GM21367 (cell line): ENCODE measurements around the gene GNB2.
A peak's percentile ranks its signal among the peaks of the same experiment; 100 is the strongest.
"Not testable (repeated sequence)": the region's sequence is repeated elsewhere in the genome, so short reads cannot be mapped to it uniquely, and the experiment has no call there.

Experiments used
- ATAC-seq: cut with Tn5 transposase; IDR thresholded peaks from one replicate; pipeline ENCODE4 v1.9.1; 2021; ENCODE audit not compliant: unreplicated experiment

Gene GNB2

GRCh38 chr7:100693312-100694097 is 20.0 kb downstream of the GNB2 start:
- ATAC-seq = no peak

- ATAC-seq = peak; percentile 33
These were observed 20.7 kb downstream of the GNB2 start, which contains the start of gene GIGYF1 for GRCh38 chr7:100694098-100694745. GIGYF1 (minus strand) TSS chr7:100694250; CDS start chr7:100688238, 6,012 bp downstream.

- no peak for ATAC-seq
These were observed 22.6 kb downstream of the GNB2 start for GRCh38 chr7:100696123-100696521.

DNA sequence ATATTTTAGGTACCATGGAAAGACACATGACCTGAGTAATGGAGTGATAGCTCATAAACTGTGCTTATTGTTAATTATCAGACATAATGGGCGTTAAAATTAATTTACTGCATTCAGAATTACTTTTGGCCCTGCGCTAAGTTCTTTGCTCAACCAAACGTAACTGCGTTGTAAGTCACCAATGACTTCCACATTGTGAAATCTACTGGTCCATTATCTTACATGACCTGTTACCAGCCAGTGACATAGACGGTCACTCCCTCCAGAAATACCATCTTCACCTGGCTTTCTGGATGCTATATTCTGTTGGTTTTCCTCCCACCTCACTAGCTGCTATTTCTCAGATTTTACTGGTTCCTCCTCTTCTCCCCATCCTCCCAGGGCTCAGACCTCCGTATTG is 25.5 kb downstream of the GNB2 start:
- no peak for ATAC-seq

GRCh38 chr7:100701089-100701488 is 27.5 kb downstream of the GNB2 start:
- ATAC-seq = not testable (repeated sequence)

DNA sequence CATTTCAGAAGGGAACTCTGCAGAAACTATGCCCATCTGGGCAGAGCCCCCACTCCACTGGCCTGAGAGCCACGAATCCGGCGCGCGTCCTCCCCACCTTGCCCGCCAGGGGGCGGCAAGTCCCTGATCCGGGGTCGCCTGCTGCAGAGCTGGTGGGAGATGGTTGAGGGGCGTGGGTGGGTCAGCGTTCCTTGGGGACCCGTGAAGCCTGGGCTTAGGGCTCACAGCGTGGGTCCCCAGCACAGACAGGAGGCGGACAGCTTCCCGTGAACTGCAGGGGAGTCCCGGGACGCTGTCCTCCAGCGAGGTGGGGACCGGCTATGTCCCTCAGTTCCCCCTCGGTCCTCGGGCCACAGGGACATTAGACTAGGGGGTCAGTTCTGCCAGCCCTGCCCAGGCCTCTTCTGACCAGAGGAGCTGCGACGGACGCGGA is 31.8 kb downstream of the GNB2 start:
- peak; percentile 50 for ATAC-seq

DNA sequence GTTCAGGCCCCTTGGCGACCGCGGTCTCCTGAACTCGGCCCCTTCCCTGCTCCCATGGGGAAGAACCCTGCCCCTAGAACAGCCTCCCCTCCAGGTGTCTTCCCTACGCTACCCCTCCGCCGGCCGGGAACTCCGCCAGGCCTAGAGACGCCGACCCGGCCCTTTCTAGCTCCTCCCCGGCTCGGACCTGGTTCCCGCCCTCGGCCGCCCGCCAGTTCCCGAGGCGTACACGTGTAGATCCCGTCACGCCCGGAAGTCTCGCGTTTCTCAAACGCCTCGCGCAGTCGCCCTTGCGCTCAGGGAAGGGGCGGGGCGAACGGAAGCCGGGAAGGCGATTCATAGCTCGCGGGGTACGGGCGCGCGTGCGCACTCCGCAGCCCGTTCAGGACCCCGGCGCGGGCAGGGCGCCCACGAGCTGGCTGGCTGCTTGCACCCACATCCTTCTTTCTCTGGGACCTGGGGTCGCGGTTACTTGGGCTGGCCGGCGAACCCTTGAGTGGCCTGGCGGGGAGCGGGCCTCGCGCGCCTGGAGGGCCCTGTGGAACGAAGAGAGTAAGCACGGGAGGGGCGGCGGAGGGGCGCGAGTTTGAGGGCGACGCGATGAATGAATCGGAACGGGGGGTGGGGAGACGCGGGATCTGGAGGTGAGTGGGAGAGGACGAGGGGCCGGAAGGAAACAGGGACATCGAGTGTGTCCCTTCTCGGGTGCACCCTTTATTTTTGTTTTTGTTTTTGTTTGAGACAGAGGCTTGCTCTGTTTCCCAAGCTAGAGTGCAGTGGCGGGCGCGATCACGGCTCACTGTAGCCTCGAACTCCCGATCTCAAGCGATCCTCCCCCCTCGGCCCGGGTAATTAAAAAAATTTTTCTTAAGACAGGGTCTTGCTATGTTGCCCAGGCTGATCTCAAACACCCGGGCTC is 32.5 kb downstream of the GNB2 start, which contains the start of gene POP7:
Gene POP7 (plus strand): TSS at position 369 of the 919 bp plus-strand sequence. CDS start 710 bp downstream, outside the sequence.
- ATAC-seq = peak; percentile 79

GRCh38 chr7:100706672-100707311 is 33.3 kb downstream of the GNB2 start:
- no peak for ATAC-seq

DNA sequence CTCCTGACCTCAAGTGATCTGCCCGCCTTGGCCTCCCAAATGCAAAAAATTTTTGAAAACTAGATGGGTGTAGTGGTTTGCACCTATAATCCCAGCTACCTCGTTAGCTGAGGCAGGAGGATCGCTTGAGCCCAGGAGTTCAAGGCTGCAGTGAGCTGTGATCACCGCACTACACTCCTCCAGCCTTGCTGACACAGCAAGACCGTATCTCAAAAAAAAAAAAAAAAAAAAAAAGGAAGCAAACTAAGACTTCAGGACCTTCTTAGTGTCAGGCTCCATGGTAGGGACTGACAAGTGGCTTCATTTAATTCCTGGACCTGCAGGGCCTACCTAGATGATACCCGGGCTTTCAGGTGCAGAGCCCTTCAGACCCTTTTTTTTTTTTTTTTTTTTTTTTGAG is 34.9 kb downstream of the GNB2 start:
- no peak for ATAC-seq

- ATAC-seq = no peak
These were observed 36.9 kb downstream of the GNB2 start for GRCh38 chr7:100710452-100710851.

GRCh38 chr7:100711369-100711768 is 37.8 kb downstream of the GNB2 start:
- no peak for ATAC-seq

GRCh38 chr7:100714725-100715124 is 41.2 kb downstream of the GNB2 start:
- ATAC-seq = no peak

- not testable (repeated sequence) for ATAC-seq
These were observed 43.5 kb downstream of the GNB2 start for GRCh38 chr7:100717073-100717472.

- no peak for ATAC-seq
These were observed 46.2 kb downstream of the GNB2 start for GRCh38 chr7:100719523-100720278.

GRCh38 chr7:100720279-100720670 is 46.7 kb downstream of the GNB2 start, which contains the start of gene EPO:
EPO (plus strand) TSS chr7:100720468; CDS start chr7:100720981, 513 bp downstream.
- no peak for ATAC-seq

GRCh38 chr7:100720671-100721504 is 47.3 kb downstream of the GNB2 start:
- ATAC-seq = no peak

GRCh38 chr7:100721505-100721812 is 47.9 kb downstream of the GNB2 start:
- no peak for ATAC-seq

GRCh38 chr7:100722480-100723212 is 49.1 kb downstream of the GNB2 start:
- no peak for ATAC-seq
